ENCODE results near the gene PTPRA. TPM values are rescaled to one million over a fixed set of nuclear protein-coding genes. Genes with fewer than 3 reads are reported as not detected.

PTPRA gene
- total and polyA plus RNA-seq, 2 of the 13 experiments (the other 11 are each of a cell fraction or from before 2014, with no cell fraction given): 47.2 to 127 TPM

DNA sequence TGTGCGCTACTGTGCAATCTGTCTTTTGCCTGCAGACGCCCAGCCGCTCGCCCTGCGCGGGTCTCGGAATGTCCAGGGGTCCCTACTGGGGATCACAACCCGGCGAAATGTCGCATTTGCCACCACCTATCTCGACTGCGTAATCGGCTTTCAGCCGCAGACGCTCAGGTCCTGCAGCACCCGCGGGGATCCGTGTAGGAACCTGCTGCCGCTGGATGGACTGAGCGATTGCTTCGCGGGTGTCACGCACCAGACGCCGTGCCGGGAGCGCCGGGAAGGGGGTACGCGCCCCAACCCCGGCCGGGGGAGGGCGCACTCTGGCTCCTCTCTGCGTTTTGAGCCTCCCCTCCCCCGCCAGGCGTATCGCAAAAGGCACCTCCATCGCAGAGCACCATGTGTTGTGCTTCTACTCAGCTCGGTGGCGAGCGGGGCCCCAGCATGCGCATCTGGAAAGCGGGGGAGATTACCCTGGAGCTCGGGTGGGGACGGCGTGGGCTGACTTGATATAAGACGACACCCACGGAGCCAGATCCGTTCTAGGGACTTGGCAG is 747 bp upstream of the PTPRA start (continued):
- TF ChIP-seq, protein P1, sequence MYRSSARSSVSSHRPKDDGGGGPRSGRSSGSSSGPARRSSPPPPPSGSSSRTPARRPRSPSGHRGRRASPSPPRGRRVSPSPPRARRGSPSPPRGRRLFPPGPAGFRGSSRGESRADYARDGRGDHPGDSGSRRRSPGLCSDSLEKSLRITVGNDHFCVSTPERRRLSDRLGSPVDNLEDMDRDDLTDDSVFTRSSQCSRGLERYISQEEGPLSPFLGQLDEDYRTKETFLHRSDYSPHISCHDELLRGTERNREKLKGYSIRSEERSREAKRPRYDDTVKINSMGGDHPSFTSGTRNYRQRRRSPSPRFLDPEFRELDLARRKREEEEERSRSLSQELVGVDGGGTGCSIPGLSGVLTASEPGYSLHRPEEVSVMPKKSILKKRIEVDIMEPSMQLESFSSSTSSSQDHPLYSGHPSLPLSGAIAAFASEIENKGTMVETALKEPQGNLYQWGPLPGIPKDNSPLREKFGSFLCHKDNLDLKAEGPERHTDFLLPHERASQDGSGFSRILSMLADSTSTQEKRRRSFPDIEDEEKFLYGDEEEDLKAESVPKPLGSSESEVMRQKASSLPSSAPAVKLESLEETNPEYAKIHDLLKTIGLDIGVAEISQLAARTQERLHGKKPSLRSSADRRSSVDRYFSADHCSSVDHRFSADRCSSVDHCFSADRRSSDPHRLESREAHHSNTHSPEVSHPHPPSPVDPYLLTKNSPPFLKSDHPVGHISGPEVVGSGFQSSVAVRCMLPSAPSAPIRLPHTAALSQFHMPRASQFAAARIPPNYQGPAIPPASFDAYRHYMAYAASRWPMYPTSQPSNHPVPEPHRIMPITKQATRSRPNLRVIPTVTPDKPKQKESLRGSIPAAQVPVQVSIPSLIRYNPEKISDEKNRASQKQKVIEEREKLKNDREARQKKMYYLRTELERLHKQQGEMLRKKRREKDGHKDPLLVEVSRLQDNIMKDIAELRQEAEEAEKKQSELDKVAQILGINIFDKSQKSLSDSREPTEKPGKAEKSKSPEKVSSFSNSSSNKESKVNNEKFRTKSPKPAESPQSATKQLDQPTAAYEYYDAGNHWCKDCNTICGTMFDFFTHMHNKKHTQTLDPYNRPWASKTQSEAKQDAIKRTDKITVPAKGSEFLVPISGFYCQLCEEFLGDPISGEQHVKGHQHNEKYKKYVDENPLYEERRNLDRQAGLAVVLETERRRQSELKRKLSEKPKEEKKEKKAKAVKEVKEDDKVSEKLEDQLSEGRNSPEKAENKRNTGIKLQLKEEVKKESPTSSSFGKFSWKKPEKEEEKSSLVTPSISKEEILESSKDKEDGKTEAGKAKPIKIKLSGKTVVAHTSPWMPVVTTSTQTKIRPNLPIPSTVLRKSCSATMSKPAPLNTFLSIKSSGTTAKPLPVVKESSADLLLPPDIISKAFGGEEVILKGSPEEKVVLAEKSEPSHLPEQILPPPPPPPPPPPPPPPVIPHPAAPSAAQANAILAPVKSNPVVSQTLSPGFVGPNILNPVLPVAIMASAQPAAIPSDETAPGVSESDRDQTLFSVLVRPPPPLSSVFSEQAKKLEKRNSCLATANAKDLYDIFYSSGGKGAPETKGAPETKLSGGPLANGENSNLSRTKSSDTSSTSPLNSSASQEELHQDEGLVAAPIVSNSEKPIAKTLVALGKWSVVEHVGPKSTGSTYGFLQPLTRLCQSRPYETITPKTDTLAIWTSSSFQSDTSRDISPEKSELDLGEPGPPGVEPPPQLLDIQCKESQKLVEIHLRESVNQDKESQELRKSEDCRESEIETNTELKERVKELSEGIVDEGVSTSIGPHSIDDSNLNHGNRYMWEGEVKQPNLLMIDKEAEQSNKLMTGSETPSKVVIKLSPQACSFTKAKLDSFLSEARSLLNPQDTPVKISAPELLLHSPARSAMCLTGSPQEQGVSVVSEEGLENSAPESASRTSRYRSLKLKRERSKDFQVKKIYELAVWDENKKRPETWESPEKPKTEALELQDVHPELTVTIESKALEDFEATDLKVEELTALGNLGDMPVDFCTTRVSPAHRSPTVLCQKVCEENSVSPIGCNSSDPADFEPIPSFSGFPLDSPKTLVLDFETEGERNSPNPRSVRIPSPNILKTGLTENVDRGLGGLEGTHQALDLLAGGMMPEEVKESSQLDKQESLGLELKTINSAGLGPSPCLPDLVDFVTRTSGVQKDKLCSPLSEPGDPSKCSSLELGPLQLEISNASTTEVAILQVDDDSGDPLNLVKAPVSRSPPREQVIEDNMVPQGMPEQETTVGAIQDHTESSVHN (CRISPR knock-in tag; IDR thresholded peaks at IDR 0.05): no peak
- TF ChIP-seq, protein P2, sequence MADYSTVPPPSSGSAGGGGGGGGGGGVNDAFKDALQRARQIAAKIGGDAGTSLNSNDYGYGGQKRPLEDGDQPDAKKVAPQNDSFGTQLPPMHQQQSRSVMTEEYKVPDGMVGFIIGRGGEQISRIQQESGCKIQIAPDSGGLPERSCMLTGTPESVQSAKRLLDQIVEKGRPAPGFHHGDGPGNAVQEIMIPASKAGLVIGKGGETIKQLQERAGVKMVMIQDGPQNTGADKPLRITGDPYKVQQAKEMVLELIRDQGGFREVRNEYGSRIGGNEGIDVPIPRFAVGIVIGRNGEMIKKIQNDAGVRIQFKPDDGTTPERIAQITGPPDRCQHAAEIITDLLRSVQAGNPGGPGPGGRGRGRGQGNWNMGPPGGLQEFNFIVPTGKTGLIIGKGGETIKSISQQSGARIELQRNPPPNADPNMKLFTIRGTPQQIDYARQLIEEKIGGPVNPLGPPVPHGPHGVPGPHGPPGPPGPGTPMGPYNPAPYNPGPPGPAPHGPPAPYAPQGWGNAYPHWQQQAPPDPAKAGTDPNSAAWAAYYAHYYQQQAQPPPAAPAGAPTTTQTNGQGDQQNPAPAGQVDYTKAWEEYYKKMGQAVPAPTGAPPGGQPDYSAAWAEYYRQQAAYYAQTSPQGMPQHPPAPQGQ (CRISPR knock-in tag; IDR thresholded peaks at IDR 0.05; ENCODE audit: borderline replicate concordance): no peak; the same call in 1 of the 2 replicates
- TF ChIP-seq PCBP2 (optimal IDR thresholded peaks at IDR 0.05; ENCODE audit: low read depth, low read length, poor library complexity, severe bottlenecking) (no peak), ZNF777 (CRISPR knock-in tag; IDR thresholded peaks at IDR 0.05) (peak; percentile 83), GATAD1 (CRISPR knock-in tag; IDR thresholded peaks at IDR 0.05) (no peak), PBX3 (CRISPR knock-in tag; IDR thresholded peaks at IDR 0.05; ENCODE audit: borderline replicate concordance) (no peak), ZNF781 (CRISPR knock-in tag; IDR thresholded peaks at IDR 0.05; ENCODE audit: borderline replicate concordance, not compliant biosample characterization) (no peak), ZNF121 (CRISPR knock-in tag; IDR thresholded peaks at IDR 0.05) (no peak), ARHGAP35 (CRISPR knock-in tag; IDR thresholded peaks at IDR 0.05; ENCODE audit: borderline replicate concordance) (peak; percentile 59)
- TF ChIP-seq, protein P3, sequence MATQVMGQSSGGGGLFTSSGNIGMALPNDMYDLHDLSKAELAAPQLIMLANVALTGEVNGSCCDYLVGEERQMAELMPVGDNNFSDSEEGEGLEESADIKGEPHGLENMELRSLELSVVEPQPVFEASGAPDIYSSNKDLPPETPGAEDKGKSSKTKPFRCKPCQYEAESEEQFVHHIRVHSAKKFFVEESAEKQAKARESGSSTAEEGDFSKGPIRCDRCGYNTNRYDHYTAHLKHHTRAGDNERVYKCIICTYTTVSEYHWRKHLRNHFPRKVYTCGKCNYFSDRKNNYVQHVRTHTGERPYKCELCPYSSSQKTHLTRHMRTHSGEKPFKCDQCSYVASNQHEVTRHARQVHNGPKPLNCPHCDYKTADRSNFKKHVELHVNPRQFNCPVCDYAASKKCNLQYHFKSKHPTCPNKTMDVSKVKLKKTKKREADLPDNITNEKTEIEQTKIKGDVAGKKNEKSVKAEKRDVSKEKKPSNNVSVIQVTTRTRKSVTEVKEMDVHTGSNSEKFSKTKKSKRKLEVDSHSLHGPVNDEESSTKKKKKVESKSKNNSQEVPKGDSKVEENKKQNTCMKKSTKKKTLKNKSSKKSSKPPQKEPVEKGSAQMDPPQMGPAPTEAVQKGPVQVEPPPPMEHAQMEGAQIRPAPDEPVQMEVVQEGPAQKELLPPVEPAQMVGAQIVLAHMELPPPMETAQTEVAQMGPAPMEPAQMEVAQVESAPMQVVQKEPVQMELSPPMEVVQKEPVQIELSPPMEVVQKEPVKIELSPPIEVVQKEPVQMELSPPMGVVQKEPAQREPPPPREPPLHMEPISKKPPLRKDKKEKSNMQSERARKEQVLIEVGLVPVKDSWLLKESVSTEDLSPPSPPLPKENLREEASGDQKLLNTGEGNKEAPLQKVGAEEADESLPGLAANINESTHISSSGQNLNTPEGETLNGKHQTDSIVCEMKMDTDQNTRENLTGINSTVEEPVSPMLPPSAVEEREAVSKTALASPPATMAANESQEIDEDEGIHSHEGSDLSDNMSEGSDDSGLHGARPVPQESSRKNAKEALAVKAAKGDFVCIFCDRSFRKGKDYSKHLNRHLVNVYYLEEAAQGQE (IDR thresholded peaks at IDR 0.05; ENCODE audit: borderline replicate concordance in 1 of 2, low read depth in 1 of 2, low read length in 2 of 2): no peak
- TF ChIP-seq, protein P4, sequence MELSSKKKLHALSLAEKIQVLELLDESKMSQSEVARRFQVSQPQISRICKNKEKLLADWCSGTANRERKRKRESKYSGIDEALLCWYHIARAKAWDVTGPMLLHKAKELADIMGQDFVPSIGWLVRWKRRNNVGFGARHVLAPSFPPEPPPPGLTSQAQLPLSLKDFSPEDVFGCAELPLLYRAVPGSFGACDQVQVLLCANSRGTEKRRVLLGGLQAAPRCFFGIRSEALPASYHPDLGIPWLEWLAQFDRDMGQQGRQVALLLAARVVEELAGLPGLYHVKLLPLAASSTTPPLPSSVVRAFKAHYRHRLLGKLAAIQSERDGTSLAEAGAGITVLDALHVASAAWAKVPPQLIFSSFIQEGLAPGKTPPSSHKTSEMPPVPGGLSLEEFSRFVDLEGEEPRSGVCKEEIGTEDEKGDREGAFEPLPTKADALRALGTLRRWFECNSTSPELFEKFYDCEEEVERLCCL (CRISPR knock-in tag; IDR thresholded peaks at IDR 0.05; ENCODE audit: borderline replicate concordance): peak; percentile 80; the same call in 1 of the 2 replicates
